K562 (cell line): ENCODE measurements around the gene TCEA3.

ENCODE experiments used
- MXI1 ChIP-seq: IDR thresholded peaks from 2 replicates; pipeline ENCODE4 v1.6.1; 2011; ENCODE audit warnings: low read depth, mild to moderate bottlenecking, improper control_type of control experiment, low read length
- TF ChIP-seq, protein P1 (sequence below), 2 experiments: fragments of 450-650 bp; formaldehyde crosslinking in 1 of 2; IDR thresholded peaks; 2 replicates each; pipeline versions ENCODE4 v1.4.0 to v1.6.1; 2014 to 2020; ENCODE audit warnings: mild to moderate bottlenecking in 2 of 2, borderline replicate concordance in 1 of 2, low read depth in 1 of 2

DNA sequence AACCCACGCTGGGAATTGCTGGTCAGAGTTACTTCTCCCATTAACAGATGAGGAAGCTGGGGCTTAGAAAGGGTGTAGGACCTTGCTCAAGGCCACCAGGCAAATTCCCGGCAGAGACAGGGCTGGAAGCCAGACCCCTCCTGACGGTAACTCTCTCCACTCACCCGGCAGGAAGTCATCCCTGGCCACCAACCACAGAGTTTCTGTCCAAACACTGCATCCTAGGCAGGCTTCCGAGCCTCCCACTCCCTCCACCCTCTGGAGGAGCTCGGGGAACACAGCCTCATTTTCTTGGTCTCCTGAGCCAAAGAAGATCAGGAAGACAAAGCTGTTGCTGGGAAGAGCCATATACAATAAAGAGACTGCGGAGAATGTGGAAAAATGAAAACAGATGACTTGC is 29.9 kb downstream of the TCEA3 start:
- TF ChIP-seq, protein P1, sequence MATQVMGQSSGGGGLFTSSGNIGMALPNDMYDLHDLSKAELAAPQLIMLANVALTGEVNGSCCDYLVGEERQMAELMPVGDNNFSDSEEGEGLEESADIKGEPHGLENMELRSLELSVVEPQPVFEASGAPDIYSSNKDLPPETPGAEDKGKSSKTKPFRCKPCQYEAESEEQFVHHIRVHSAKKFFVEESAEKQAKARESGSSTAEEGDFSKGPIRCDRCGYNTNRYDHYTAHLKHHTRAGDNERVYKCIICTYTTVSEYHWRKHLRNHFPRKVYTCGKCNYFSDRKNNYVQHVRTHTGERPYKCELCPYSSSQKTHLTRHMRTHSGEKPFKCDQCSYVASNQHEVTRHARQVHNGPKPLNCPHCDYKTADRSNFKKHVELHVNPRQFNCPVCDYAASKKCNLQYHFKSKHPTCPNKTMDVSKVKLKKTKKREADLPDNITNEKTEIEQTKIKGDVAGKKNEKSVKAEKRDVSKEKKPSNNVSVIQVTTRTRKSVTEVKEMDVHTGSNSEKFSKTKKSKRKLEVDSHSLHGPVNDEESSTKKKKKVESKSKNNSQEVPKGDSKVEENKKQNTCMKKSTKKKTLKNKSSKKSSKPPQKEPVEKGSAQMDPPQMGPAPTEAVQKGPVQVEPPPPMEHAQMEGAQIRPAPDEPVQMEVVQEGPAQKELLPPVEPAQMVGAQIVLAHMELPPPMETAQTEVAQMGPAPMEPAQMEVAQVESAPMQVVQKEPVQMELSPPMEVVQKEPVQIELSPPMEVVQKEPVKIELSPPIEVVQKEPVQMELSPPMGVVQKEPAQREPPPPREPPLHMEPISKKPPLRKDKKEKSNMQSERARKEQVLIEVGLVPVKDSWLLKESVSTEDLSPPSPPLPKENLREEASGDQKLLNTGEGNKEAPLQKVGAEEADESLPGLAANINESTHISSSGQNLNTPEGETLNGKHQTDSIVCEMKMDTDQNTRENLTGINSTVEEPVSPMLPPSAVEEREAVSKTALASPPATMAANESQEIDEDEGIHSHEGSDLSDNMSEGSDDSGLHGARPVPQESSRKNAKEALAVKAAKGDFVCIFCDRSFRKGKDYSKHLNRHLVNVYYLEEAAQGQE (IDR thresholded peaks at IDR 0.05; ENCODE audit: borderline replicate concordance): no peak
- TF ChIP-seq, protein P1 (CRISPR knock-in tag; IDR thresholded peaks at IDR 0.05; ENCODE audit: low read depth): no peak
- TF ChIP-seq MXI1: no peak
